Measurements from ENCODE around the gene ATG13. TPM values are rescaled to one million over a fixed set of nuclear protein-coding genes. Genes with fewer than 3 reads are reported as not detected.
A peak's percentile ranks its signal among the peaks of the same experiment; 100 is the strongest.
"Not testable (repeated sequence)": the region's sequence is repeated elsewhere in the genome, so short reads cannot be mapped to it uniquely, and the experiment has no call there.

Gene ATG13
- total RNA-seq, 1 donor from 2014 or later: 37.4 TPM

GRCh38 chr11:46668480-46669085 is 51.2 kb downstream of the ATG13 start:
- DNase-seq (no peak), ATAC-seq (ENCODE audit: poor library complexity) (no peak)
- intact Hi-C loops (cut with DNase I): no loop called here

GRCh38 chr11:46669711-46670139 is 52.4 kb downstream of the ATG13 start:
- no peak for DNase-seq
- ATAC-seq (ENCODE audit: poor library complexity): no peak
- intact Hi-C loops (cut with DNase I): no loop called here

- DNase-seq; ATAC-seq (ENCODE audit: poor library complexity); intact Hi-C loops (cut with DNase I): not testable (repeated sequence)
Measured at GRCh38 chr11:46670521-46670920, 53.2 kb downstream of the ATG13 start.

GRCh38 chr11:46671958-46672315 is 54.6 kb downstream of the ATG13 start:
- ATAC-seq (ENCODE audit: poor library complexity) (no peak), DNase-seq (no peak)
- intact Hi-C loops (cut with DNase I): no loop called here

- no peak for DNase-seq
Measured at GRCh38 chr11:46672381-46672839, 55.1 kb downstream of the ATG13 start.

GRCh38 chr11:46673713-46674462 is 56.5 kb downstream of the ATG13 start:
- ATAC-seq (ENCODE audit: poor library complexity): peak; percentile 5
- intact Hi-C loops (cut with DNase I): no loop called here
- no peak for DNase-seq

More at GRCh38 chr11:46672381-46672839, 55.1 kb downstream of the ATG13 start:
- peak; percentile 1 for ATAC-seq (ENCODE audit: poor library complexity)
- intact Hi-C loops (cut with DNase I): no loop called here

- ATAC-seq (ENCODE audit: poor library complexity) (peak; percentile 40), DNase-seq (peak; percentile 65)
- intact Hi-C loops (cut with DNase I): no loop called here
Measured at GRCh38 chr11:46674463-46675287, 57.3 kb downstream of the ATG13 start.

GRCh38 chr11:46675288-46675851 is 58.0 kb downstream of the ATG13 start:
- peak; percentile 63 for ATAC-seq (ENCODE audit: poor library complexity)
- DNase-seq: peak; percentile 77
- intact Hi-C loops (cut with DNase I): no loop called here

- DNase-seq (no peak), ATAC-seq (ENCODE audit: poor library complexity) (no peak)
- intact Hi-C loops (cut with DNase I): no loop called here
Measured at GRCh38 chr11:46675949-46676348, 58.6 kb downstream of the ATG13 start.

- ATAC-seq (ENCODE audit: poor library complexity) (no peak), DNase-seq (peak; percentile 73)
- intact Hi-C loops (cut with DNase I): no loop called here
Measured at GRCh38 chr11:46676436-46677158, 59.2 kb downstream of the ATG13 start.

- ATAC-seq (ENCODE audit: poor library complexity): no peak
- no peak for DNase-seq
- intact Hi-C loops (cut with DNase I): no loop called here
Measured at GRCh38 chr11:46677169-46677568, 59.8 kb downstream of the ATG13 start.

- DNase-seq: no peak
- intact Hi-C loops (cut with DNase I): no loop called here
- ATAC-seq (ENCODE audit: poor library complexity): no peak
Measured at GRCh38 chr11:46677991-46678740, 60.8 kb downstream of the ATG13 start.

GRCh38 chr11:46678741-46679130 is 61.4 kb downstream of the ATG13 start:
- intact Hi-C loops (cut with DNase I): no loop called here
- ATAC-seq (ENCODE audit: poor library complexity): no peak
- DNase-seq: no peak

GRCh38 chr11:46679241-46680163 is 62.1 kb downstream of the ATG13 start:
- DNase-seq (no peak), ATAC-seq (ENCODE audit: poor library complexity) (no peak)
- intact Hi-C loops (cut with DNase I): no loop called here

GRCh38 chr11:46680164-46680760 is 62.9 kb downstream of the ATG13 start:
- DNase-seq (no peak), ATAC-seq (ENCODE audit: poor library complexity) (no peak)
- intact Hi-C loops (cut with DNase I): no loop called here

- ATAC-seq (ENCODE audit: poor library complexity): no peak
- no peak for DNase-seq
- intact Hi-C loops (cut with DNase I): no loop called here
Measured at GRCh38 chr11:46680815-46681214, 63.5 kb downstream of the ATG13 start.

All from Right ventricle myocardium superior (tissue), 1 donor.